ENCODE data around the gene TNFRSF9. TPM values are rescaled to one million over a fixed set of nuclear protein-coding genes. Genes with fewer than 3 reads are reported as not detected.

The TNFRSF9 gene
- total RNA-seq, result under 1 TPM in 1 of 4 donors, not detected in 3; 0.10 TPM

- intact Hi-C loops (cut with DNase I), result no loop called here
- Histone ChIP-seq H3K27ac (no peak within 1 kb of the TSS), H3K4me1 (peaks cover 6 to 12% of the 10 kb centered on the region in 2 donors), H3K4me3 (replicated peaks in 1 of 3) (no peak within 1 kb of the TSS), H3K9me3 (no peaks in the 10 kb centered on the region), H3K36me3 (no peaks in the 10 kb centered on the region), H3K27me3 (no peaks in the 10 kb centered on the region)
- no peak for TF ChIP-seq POLR2A (IDR thresholded peaks at IDR 0.05)
- TF ChIP-seq CTCF (IDR thresholded peaks at IDR 0.05), result no peak
- DNase-seq, result no peak
- 59 to 68% methylated on average over 14 of the region's 14 CpGs for WGBS, 2 donors
Measured at GRCh38 chr1:7940745-7941436, at the start of gene TNFRSF9. TNFRSF9 (minus strand) TSS chr1:7940839; CDS start chr1:7939994, 845 bp downstream.

- no peak overlapping the region for H3K27ac ChIP-seq
- peaks cover 10 to 11% of the 10 kb centered on the region in 2 donors for H3K36me3 ChIP-seq
- intact Hi-C loops (cut with DNase I), result no loop called here
- H3K4me3 ChIP-seq (replicated peaks in 1 of 3), result no peak overlapping the region
- TF ChIP-seq CTCF (IDR thresholded peaks at IDR 0.05), result no peak
- no peak for TF ChIP-seq POLR2A (IDR thresholded peaks at IDR 0.05)
- 56 to 61% methylated on average over 2 of the region's 2 CpGs for WGBS, 2 donors
- H3K9me3 ChIP-seq, result no peaks in the 10 kb centered on the region
- no peaks in the 10 kb centered on the region for H3K27me3 ChIP-seq
- peaks cover 8 to 9% of the 10 kb centered on the region in 2 donors for H3K4me1 ChIP-seq
- DNase-seq, result no peak
Measured at GRCh38 chr1:7989762-7990428, 49.3 kb upstream of the TNFRSF9 start.

- WGBS, 2 donors, result 70 to 95% methylated on average over 1 of the region's 1 CpG
- Histone ChIP-seq H3K4me3 (replicated peaks in 1 of 3) (no peak overlapping the region), H3K27me3 (no peaks in the 10 kb centered on the region), H3K9me3 (no peaks in the 10 kb centered on the region), H3K27ac (no peak overlapping the region), H3K36me3 (peaks cover 11 to 13% of the 10 kb centered on the region in 2 donors), H3K4me1 (peaks cover 12 to 13% of the 10 kb centered on the region in 2 donors)
- DNase-seq, result no peak
- no peak for TF ChIP-seq CTCF (IDR thresholded peaks at IDR 0.05)
- no peak for TF ChIP-seq POLR2A (IDR thresholded peaks at IDR 0.05)
- intact Hi-C loops (cut with DNase I), result no loop called here
Measured at GRCh38 chr1:7988576-7988975, 47.9 kb upstream of the TNFRSF9 start.

GRCh38 chr1:7987528-7987927 lies 46.9 kb upstream of the TNFRSF9 start:
- Histone ChIP-seq H3K9me3 (no peaks in the 10 kb centered on the region), H3K27ac (no peak overlapping the region), H3K27me3 (no peaks in the 10 kb centered on the region), H3K4me3 (replicated peaks in 1 of 3) (no peak overlapping the region), H3K36me3 (peaks cover 16 to 19% of the 10 kb centered on the region in 2 donors), H3K4me1 (peaks cover 12 to 16% of the 10 kb centered on the region in 2 donors)
- no peak for TF ChIP-seq POLR2A (IDR thresholded peaks at IDR 0.05)
- TF ChIP-seq CTCF (IDR thresholded peaks at IDR 0.05), result no peak
- WGBS, 2 donors, result 98% methylated on average over 7 of the region's 7 CpGs
- DNase-seq, result no peak
- intact Hi-C loops (cut with DNase I), result no loop called here
